AG10803 (cell line): Measurements from ENCODE around the gene MLEC.

ENCODE experiments used
- DNase-seq: peaks from one replicate; pipeline ENCODE4 v3.0.0; 2010; ENCODE audit warnings: low read depth
- H3K4me3 ChIP-seq: 2 replicates; pipeline ENCODE4 v1.5.1; 2011; ENCODE audit warnings: mild to moderate bottlenecking, low read length, control low read depth
- TF ChIP-seq, protein P1 (sequence below): conservative IDR thresholded peaks from 2 replicates; pipeline ENCODE4 v1.5.1; 2011; ENCODE audit warnings: mild to moderate bottlenecking, low read length, control low read depth, inconsistent platforms

Gene MLEC

DNA sequence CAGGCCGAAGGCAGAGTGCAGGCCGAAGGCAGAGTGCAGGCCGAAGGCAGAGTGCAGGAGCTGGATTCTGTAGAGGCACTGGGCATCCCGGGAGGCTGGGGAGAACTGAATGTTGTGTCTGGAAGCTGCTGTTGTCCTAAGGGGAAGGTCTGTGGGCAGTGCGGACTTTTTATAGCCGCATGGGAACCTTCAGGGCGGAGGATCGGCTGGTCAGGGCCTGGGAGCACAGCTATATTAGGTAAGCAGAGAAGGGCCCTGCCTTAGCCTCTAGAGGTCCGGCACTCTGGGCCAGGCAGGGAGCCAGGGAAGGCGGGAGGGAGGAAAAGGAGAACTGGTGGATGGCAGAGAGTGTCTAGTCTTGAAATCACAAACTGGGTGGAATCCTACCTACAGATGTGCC is 32.3 kb upstream of the MLEC start:
- DNase-seq, result no peak
- no peak overlapping the region for H3K4me3 ChIP-seq
- TF ChIP-seq, protein P1, sequence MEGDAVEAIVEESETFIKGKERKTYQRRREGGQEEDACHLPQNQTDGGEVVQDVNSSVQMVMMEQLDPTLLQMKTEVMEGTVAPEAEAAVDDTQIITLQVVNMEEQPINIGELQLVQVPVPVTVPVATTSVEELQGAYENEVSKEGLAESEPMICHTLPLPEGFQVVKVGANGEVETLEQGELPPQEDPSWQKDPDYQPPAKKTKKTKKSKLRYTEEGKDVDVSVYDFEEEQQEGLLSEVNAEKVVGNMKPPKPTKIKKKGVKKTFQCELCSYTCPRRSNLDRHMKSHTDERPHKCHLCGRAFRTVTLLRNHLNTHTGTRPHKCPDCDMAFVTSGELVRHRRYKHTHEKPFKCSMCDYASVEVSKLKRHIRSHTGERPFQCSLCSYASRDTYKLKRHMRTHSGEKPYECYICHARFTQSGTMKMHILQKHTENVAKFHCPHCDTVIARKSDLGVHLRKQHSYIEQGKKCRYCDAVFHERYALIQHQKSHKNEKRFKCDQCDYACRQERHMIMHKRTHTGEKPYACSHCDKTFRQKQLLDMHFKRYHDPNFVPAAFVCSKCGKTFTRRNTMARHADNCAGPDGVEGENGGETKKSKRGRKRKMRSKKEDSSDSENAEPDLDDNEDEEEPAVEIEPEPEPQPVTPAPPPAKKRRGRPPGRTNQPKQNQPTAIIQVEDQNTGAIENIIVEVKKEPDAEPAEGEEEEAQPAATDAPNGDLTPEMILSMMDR, result no peak

DNA sequence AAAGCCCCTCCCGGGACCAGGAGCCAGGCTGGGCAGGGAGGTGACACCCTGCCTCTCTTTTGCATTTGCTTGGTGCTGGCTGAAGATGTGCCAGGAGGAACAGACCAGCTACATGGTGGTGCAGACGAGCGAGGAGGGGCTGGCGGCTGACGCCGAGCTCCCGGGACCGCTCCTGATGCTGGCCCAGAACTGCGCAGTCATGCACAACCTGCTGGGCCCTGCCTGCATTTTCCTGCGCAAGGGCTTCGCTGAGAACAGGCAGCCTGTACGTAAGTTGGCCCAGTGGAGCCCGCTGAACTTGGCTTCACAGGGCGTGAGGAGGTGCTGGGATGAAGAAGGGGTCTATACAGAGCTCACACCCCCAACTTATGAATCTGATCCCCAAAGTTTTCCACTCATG is 30.9 kb upstream of the MLEC start:
- no peak overlapping the region for H3K4me3 ChIP-seq
- TF ChIP-seq, protein P1, result no peak
- no peak for DNase-seq

DNA sequence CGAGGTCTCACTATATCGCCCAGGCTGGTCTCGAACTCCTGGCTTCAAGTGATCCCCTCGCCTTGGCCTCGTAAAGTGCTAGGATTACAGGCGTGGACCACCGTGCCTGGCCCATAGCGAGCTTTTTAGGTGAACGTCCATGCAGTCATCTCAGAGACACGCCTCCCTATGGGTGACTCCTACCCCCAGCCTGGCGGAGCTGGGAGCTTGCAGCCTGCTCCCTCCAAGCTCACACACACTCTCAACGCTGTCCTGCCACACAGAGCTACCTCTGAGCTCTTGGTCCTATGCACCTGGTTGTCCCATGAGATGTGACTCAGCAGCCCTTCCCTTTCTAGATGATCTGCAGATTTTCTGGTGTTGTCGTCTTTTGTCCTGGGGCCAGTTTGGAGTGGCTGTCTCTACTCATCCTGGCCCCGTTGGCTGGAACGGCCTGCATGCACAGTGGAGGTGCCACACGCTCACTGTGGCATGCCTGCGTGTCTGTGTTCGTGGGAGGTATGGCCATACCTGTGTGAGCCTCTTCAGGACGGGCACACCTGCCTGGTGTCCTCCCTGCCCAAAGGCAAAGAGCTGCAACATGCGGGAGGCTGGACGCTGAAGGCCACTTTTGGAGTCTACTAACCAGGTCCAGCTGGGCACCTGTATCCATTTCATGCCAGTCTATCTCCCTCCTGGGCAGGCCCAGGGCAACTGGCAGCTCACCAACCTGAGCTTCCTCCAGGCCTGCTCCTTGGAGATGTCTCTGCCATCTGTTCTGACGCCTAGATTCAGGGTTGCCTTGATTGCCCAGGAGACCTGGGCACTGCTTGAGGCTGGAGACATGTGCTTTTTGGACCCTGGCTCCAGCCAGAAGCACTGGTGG is 28.4 kb upstream of the MLEC start:
- no peak for DNase-seq
- TF ChIP-seq, protein P1, result no peak

DNA sequence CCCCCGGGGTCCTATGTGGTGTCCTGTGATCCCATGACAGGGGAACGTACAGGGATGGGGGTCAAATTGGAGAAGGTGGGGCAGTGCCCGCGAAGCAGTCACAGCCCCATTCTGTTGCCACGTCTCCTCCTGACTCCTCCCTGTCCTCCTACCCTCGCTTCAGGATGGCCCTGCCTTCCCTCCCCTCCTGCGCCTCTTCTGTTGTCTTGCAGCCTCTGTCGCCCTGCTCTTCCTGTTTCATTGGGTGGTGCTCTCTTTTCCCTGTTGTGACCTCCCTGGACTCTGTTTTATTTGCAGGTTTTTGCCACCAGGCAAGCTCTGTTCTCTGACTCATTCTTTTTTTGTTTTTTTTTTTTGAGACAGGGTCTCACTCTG is 27.8 kb upstream of the MLEC start:
- H3K4me3 ChIP-seq, result no peak overlapping the region
- no peak for DNase-seq
- TF ChIP-seq, protein P1, result no peak

More for the DNA sequence above, 28.4 kb upstream of the MLEC start:
- H3K4me3 ChIP-seq, result no peak overlapping the region

DNA sequence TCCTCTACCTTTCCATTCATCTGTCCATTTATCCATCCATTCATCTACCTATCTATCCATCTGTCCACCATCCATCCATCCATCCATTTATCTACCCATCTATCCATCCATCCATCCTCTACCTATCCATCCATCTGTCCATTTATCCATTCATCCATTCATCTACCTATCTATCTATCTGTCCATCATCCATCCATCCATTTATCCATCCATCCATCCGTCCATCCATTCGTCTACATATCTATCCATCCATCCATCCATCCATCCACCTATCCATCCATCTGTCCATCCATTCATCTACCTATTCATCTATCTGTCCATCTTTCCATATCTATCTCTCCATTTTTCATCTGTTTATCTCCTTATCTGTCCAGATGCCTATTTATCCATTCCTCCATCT is 25.5 kb upstream of the MLEC start:
- no peak for DNase-seq
- TF ChIP-seq, protein P1, result no peak
- H3K4me3 ChIP-seq, result no peak overlapping the region

DNA sequence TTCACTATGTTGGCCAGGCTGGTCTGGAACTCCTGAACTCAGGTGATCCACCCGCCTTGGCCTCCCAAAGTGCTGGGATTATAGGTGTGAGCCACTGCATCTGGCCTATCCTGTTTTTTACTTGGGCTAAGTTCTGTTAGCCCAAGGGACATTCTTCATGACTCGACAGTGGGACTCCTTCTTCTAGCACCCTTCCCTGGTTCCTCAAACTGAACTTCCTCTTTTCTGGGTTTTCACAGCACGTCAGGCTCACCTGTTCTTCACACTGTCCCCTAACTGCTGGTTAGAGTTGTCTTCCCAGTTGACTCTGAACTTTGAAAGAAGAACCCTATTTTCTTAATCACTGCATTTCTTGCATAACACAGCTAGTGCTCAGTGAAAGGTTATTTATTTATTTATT is 24.1 kb upstream of the MLEC start:
- DNase-seq, result no peak
- TF ChIP-seq, protein P1, result no peak

DNA sequence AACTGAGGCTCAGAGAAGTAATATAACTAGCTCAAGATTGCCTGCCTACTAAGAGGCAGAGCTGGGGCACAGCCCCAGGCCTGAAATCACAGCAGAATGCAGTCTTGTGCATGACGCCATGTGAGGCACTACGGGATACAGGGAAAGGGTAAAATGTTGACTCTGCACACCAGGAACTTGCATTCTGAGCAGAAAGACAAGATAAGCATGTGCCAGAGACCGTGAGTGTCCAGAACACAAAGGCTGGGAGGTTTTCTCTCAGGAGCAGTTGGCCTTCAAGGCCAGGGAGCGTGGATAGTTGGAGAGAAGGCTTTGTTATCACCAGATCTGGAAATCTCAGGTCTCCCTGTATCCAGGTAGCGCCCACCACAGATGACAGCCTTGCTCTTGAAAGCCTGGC is 23.2 kb upstream of the MLEC start:
- H3K4me3 ChIP-seq, result no peak overlapping the region

More for the DNA sequence above, 24.1 kb upstream of the MLEC start:
- H3K4me3 ChIP-seq, result no peak overlapping the region

More for the DNA sequence above, 23.2 kb upstream of the MLEC start:
- no peak for DNase-seq
- TF ChIP-seq, protein P1, result no peak
